SK-N-SH treated with all-trans-retinoic acid at 6 μM for 48 hours (cell line): ENCODE measurements around the gene NEK10.

Experiments
- ATAC-seq: fragments of 200-7000 bp; cut with Tn5 transposase; 3 replicates; pipeline ENCODE4 v1.9.1; 2020; ENCODE audit warnings: mild to moderate bottlenecking, moderate library complexity
- BACH2 ChIP-seq: fragments of 250-450 bp; sonication (Bioruptor Pico); IDR thresholded peaks from 2 replicates; pipeline ENCODE4 v1.9.0; 2021; ENCODE audit warnings: mild to moderate bottlenecking, borderline replicate concordance
- ESRRG ChIP-seq: fragments of 250-450 bp; sonication (Bioruptor Pico); IDR thresholded peaks from 2 replicates; pipeline ENCODE4 v1.6.1; 2021; ENCODE audit warnings: mild to moderate bottlenecking
- GLIS3 ChIP-seq: fragments of 250-450 bp; sonication (Bioruptor Pico); IDR thresholded peaks from 2 replicates; pipeline ENCODE4 v1.5.0; 2020; ENCODE audit warnings: mild to moderate bottlenecking, moderate library complexity
- ISL1 ChIP-seq: fragments of 250-450 bp; sonication (Bioruptor Pico); IDR thresholded peaks from 2 replicates; pipeline ENCODE4 v2.1.2; 2022; ENCODE audit warnings: mild to moderate bottlenecking, moderate library complexity
- OSR1 ChIP-seq: fragments of 250-450 bp; sonication (Bioruptor Pico); IDR thresholded peaks from 2 replicates; pipeline ENCODE4 v1.8.0; 2022; ENCODE audit warnings: moderate library complexity, mild to moderate bottlenecking, inconsistent platforms
- POU6F1 ChIP-seq: fragments of 250-450 bp; sonication (Bioruptor Pico); IDR thresholded peaks from 2 replicates; pipeline ENCODE4 v1.8.0; 2021; ENCODE audit warnings: low read depth, mild to moderate bottlenecking, moderate library complexity, borderline replicate concordance
- PPARA ChIP-seq: fragments of 250-450 bp; sonication (Bioruptor Pico); IDR thresholded peaks from 2 replicates; pipeline ENCODE4 v1.5.0; 2020; ENCODE audit warnings: mild to moderate bottlenecking, borderline replicate concordance
- RARB ChIP-seq: fragments of 250-450 bp; sonication (Bioruptor Pico); IDR thresholded peaks from 2 replicates; pipeline ENCODE4 v1.8.0; 2021; ENCODE audit warnings: mild to moderate bottlenecking, moderate library complexity
- SNAI2 ChIP-seq: fragments of 250-450 bp; sonication (Bioruptor Pico); IDR thresholded peaks from 2 replicates; pipeline ENCODE4 v1.5.0; 2020; ENCODE audit warnings: mild to moderate bottlenecking, moderate library complexity
- TCF4 ChIP-seq: fragments of 250-450 bp; sonication (Bioruptor Pico); IDR thresholded peaks from 2 replicates; pipeline ENCODE4 v1.8.0; 2021; ENCODE audit warnings: mild to moderate bottlenecking, moderate library complexity, borderline replicate concordance
- TOX ChIP-seq: fragments of 250-450 bp; sonication (Bioruptor Pico); IDR thresholded peaks from 2 replicates; pipeline ENCODE4 v1.8.0; 2021; ENCODE audit warnings: mild to moderate bottlenecking, moderate library complexity, borderline replicate concordance
- TSHZ2 ChIP-seq: fragments of 250-450 bp; sonication (Bioruptor Pico); IDR thresholded peaks from 2 replicates; pipeline ENCODE4 v1.5.0; 2020; ENCODE audit warnings: mild to moderate bottlenecking, moderate library complexity
- ZC3H10 ChIP-seq: fragments of 250-450 bp; sonication (Bioruptor Pico); IDR thresholded peaks from 2 replicates; pipeline ENCODE4 v1.5.1; 2021; ENCODE audit warnings: mild to moderate bottlenecking, moderate library complexity
- ZFP3 ChIP-seq: fragments of 250-450 bp; sonication (Bioruptor Pico); IDR thresholded peaks from 2 replicates; pipeline ENCODE4 v1.5.0; 2020; ENCODE audit warnings: mild to moderate bottlenecking, moderate library complexity
- ZFP30 ChIP-seq: fragments of 450-650 bp; formaldehyde crosslinking; IDR thresholded peaks from 2 replicates; pipeline ENCODE4 v1.5.0; 2022; ENCODE audit warnings: mild to moderate bottlenecking, moderate library complexity
- ZNF565 ChIP-seq: fragments of 450-650 bp; formaldehyde crosslinking; conservative IDR thresholded peaks from 2 replicates; pipeline ENCODE4 v1.5.0; 2020; ENCODE audit warnings: low read depth, mild to moderate bottlenecking, moderate library complexity
- ZNF70 ChIP-seq: fragments of 450-650 bp; formaldehyde crosslinking; IDR thresholded peaks from 2 replicates; pipeline ENCODE4 v1.5.0; 2020; ENCODE audit warnings: mild to moderate bottlenecking, moderate library complexity
- ZNF8 ChIP-seq: fragments of 450-650 bp; formaldehyde crosslinking; IDR thresholded peaks from 2 replicates; pipeline ENCODE4 v1.5.0; 2020; ENCODE audit warnings: mild to moderate bottlenecking, moderate library complexity
- TF ChIP-seq, protein P1 (sequence below): fragments of 250-450 bp; sonication (Bioruptor Pico); IDR thresholded peaks from 2 replicates; pipeline ENCODE4 v1.5.1; 2020; ENCODE audit warnings: low read depth, mild to moderate bottlenecking, moderate library complexity
- TF ChIP-seq, protein P2 (sequence below): fragments of 250-450 bp; sonication (Bioruptor Pico); IDR thresholded peaks from 2 replicates; pipeline ENCODE4 v1.8.0; 2020; ENCODE audit warnings: mild to moderate bottlenecking, moderate library complexity, borderline replicate concordance

NEK10 gene

GRCh38 chr3:27094721-27095120, 274.5 kb downstream of the NEK10 start:
- no peak for TF ChIP-seq ZC3H10 (CRISPR knock-in tag)
- no peak for TF ChIP-seq ISL1 (CRISPR knock-in tag)
- TF ChIP-seq, protein P1, sequence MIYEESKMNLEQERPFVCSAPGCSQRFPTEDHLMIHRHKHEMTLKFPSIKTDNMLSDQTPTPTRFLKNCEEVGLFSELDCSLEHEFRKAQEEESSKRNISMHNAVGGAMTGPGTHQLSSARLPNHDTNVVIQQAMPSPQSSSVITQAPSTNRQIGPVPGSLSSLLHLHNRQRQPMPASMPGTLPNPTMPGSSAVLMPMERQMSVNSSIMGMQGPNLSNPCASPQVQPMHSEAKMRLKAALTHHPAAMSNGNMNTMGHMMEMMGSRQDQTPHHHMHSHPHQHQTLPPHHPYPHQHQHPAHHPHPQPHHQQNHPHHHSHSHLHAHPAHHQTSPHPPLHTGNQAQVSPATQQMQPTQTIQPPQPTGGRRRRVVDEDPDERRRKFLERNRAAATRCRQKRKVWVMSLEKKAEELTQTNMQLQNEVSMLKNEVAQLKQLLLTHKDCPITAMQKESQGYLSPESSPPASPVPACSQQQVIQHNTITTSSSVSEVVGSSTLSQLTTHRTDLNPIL (CRISPR knock-in tag) = no peak
- no peak for TF ChIP-seq ZNF565
- TF ChIP-seq PPARA (CRISPR knock-in tag) = no peak
- TF ChIP-seq OSR1 (CRISPR knock-in tag) = no peak
- TF ChIP-seq TSHZ2 (CRISPR knock-in tag) = no peak
- no peak for TF ChIP-seq RARB
- no peak for TF ChIP-seq SNAI2 (CRISPR knock-in tag)
- TF ChIP-seq TOX = no peak
- no peak for TF ChIP-seq ESRRG (CRISPR knock-in tag)
- TF ChIP-seq ZFP3 (CRISPR knock-in tag) = no peak
- no peak for TF ChIP-seq ZFP30 (CRISPR knock-in tag)
- TF ChIP-seq, protein P2, sequence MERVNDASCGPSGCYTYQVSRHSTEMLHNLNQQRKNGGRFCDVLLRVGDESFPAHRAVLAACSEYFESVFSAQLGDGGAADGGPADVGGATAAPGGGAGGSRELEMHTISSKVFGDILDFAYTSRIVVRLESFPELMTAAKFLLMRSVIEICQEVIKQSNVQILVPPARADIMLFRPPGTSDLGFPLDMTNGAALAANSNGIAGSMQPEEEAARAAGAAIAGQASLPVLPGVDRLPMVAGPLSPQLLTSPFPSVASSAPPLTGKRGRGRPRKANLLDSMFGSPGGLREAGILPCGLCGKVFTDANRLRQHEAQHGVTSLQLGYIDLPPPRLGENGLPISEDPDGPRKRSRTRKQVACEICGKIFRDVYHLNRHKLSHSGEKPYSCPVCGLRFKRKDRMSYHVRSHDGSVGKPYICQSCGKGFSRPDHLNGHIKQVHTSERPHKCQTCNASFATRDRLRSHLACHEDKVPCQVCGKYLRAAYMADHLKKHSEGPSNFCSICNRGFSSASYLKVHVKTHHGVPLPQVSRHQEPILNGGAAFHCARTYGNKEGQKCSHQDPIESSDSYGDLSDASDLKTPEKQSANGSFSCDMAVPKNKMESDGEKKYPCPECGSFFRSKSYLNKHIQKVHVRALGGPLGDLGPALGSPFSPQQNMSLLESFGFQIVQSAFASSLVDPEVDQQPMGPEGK (CRISPR knock-in tag) = no peak
- ATAC-seq = no peak

DNA sequence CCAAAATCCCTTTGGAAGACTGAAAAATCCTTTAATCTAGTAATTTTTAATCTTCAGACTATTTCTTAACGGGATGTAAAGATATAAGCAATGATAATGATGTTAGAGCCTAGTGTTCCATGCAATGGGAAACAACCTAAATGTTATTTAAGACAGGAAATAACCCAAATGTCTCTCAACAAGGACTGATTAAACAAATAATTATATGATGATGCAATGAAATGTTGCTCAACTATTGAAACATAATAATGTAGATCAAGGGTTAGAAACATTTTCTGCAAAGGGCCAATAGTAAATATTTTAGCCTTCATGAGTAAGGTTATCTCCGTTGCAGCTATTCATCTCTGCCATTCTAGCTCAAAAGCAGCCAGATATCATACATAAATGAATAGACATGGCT, 275.4 kb downstream of the NEK10 start:
- ATAC-seq = no peak
- no peak for TF ChIP-seq GLIS3 (CRISPR knock-in tag)
- TF ChIP-seq RARB = no peak
- no peak for TF ChIP-seq ESRRG (CRISPR knock-in tag)
- TF ChIP-seq ZNF8 = no peak
- no peak for TF ChIP-seq ZNF565
- no peak for TF ChIP-seq TOX
- TF ChIP-seq, protein P2 (CRISPR knock-in tag) = no peak
- TF ChIP-seq BACH2 = no peak
- TF ChIP-seq, protein P1 (CRISPR knock-in tag) = no peak
- no peak for TF ChIP-seq PPARA (CRISPR knock-in tag)
- TF ChIP-seq ISL1 (CRISPR knock-in tag) = no peak
- no peak for TF ChIP-seq POU6F1

DNA sequence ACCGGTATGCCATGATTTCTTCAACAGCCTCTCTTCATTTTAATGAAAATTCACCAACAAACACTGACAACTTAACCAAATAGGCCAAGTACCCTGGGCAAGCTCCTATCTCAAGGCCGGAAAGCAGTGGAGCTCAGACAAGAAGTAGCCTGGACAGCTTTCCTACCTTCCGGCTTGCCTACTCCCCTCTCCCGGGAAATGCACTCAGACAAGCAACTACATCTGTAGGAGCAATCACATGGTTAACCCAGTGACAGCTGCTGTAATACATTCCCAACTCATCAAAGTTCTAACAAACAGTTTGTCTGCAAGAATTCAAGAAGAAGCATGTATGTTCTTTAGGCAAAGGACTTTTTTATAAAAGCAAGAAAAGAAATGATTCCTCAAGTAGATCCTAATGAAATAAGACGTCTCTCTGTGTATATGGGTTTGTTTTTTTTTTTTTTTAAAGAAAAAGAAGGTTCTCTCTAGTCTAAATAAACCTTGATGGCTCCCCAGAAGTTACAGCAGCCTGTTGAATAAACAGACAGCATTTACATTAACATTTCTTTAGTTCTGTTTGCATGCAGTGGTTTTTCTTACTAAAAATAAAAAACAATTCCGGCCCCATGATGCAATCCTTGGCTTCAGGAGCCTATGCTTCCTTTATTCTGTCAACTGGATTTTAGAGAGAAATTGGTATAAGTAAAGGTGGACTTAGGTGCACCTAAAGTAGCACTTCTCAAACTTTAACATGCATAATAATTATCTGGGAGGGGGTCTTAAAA, 278.7 kb downstream of the NEK10 start:
- ATAC-seq = no peak
- TF ChIP-seq TOX = no peak
- TF ChIP-seq, protein P2 (CRISPR knock-in tag) = no peak
- no peak for TF ChIP-seq GLIS3 (CRISPR knock-in tag)
- no peak for TF ChIP-seq ZNF70 (CRISPR knock-in tag)
- TF ChIP-seq ZC3H10 (CRISPR knock-in tag) = no peak
- TF ChIP-seq PPARA (CRISPR knock-in tag) = no peak
- no peak for TF ChIP-seq TCF4
- no peak for TF ChIP-seq TSHZ2 (CRISPR knock-in tag)
